Fibroblast of peridontal ligament (primary cell): ENCODE measurements around the gene MPLKIP.
A peak's percentile ranks its signal among the peaks of the same experiment; 100 is the strongest.
"Not testable (repeated sequence)": the region's sequence is repeated elsewhere in the genome, so short reads cannot be mapped to it uniquely, and the experiment has no call there.

Source experiments
- DNase-seq: peaks from one replicate; pipeline ENCODE4 v3.0.0-alpha.2; 2010; ENCODE audit errors: extremely low read depth

Gene MPLKIP

GRCh38 chr7:40134428-40135316 is at the start of gene MPLKIP, which contains the start of gene SUGCT:
Gene MPLKIP, minus strand, starts transcription at chr7:40134622. Its CDS starts 55 bp downstream, at chr7:40134567.
Gene SUGCT, plus strand, starts transcription at chr7:40135005.
- DNase-seq = peak; percentile 92

- no peak for DNase-seq
Observed at GRCh38 chr7:40182452-40182851, 48.0 kb upstream of the MPLKIP start.

DNA sequence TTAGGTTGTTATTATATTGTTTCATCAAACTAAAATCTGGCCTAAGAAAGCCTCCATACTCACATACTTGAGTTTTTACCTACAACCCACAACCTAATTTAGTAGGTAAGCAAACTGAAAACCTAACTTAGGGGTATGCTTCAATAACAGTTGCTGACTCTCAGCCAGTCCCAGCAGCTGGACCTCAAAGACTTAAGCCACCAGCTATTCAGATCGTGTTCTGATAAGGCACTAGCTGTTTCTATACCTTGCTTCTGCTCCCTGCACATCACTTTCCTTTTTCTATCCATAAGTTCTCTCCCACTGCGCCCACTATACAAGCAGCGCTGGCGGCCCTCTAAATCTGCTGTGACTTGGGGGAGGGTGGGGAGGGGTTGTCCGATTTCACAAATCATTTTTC is 42.6 kb upstream of the MPLKIP start:
- no peak for DNase-seq

DNA sequence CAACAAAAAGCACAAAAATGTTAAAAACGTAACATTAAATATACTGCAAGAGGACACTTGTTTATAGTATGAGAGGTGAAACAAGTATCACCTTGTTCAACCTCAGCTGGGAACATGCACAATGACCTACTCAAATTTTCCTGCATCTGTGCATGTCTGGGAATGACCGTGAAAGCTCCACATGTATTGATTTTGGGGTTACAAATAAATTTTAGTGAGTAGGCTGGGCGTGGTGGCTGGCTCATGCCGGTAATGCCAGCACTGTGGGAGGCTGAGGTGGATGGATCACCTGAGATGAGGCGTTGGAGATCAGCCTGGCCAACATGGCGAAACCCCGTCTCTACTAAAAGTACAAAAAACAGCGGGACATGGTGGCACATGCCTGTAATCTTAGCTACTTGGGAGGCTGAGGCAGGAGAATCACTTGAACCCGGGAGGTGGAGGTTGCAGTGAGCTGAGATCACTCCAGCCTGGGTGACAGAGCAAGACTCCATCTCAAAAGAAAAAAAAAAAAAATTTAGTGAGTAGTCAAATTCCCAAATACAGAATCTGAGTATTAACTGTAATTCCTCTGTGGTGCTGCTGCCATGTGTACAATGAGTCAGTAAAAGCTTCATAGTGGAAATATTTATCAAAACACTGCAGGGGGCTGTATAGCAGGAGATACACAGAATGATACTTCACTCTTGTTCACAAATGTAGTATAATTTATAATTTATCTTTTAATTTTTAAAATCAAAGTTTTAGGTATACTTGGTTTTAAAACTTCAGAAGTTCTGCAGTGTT is 41.5 kb upstream of the MPLKIP start:
- peak; percentile 60 for DNase-seq

- DNase-seq = not testable (repeated sequence)
Observed at GRCh38 chr7:40175256-40175655, 40.8 kb upstream of the MPLKIP start.

- not testable (repeated sequence) for DNase-seq
Observed at GRCh38 chr7:40173121-40173520, 38.7 kb upstream of the MPLKIP start.

DNA sequence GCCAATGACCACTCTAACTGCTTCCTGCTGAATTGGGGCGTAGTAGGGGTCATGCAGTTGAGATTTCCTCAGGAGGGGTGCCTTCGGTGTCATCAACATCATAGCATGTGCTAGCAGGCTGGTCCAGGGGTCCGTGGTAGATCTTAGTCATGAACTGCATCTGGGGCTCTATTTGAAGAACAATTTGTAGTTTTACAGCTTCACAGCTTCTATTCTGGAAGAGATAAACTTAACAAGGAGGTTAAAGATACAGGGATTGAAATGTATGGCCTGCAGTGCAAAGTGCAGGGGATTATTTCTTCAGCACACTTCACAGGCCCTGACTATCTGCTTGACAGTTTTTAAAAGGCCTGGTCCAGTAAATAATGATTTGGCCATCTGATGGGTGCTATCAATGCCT is 33.8 kb upstream of the MPLKIP start:
- not testable (repeated sequence) for DNase-seq

DNA sequence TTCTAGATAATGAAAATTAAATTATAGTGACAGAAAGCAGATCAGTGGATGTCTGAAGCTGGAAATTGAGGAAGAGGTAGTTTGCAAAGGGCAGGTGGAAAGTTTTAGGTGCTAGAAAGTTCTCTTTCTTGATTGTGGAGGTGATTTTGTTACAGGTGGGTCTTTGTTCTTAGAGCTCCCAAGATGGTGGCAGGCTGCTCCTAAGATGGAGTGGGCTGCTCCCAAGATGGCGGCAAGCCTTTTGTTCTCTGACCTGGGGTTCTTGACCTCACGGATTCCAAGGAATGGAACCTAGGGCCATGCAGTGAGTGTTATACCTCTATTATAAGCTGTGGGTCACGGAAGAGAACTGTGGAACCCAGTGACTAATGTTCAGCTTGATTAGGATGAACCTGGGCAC is 32.9 kb upstream of the MPLKIP start:
- no peak for DNase-seq

- DNase-seq = no peak
Observed at GRCh38 chr7:40165216-40165615, 30.8 kb upstream of the MPLKIP start.

DNA sequence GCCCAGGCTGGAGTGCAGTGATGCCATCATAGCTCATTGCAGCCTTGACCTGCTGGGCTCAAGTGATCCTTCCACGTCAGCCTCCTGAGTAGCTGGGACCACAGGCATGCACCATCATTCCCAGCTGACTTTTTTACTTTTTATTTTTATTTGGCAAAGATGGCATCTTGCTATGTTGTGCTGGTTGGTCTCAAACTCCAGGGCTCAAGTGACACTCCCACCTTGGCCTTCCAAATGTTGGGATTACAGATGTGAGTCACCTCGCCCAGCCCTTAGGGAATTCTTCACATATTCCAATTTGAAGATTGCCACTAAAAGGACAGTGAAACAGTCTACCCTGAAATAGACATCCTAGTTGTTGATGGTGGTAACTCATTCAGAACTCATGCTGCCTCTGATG is 28.1 kb upstream of the MPLKIP start:
- DNase-seq = peak; percentile 11

DNA sequence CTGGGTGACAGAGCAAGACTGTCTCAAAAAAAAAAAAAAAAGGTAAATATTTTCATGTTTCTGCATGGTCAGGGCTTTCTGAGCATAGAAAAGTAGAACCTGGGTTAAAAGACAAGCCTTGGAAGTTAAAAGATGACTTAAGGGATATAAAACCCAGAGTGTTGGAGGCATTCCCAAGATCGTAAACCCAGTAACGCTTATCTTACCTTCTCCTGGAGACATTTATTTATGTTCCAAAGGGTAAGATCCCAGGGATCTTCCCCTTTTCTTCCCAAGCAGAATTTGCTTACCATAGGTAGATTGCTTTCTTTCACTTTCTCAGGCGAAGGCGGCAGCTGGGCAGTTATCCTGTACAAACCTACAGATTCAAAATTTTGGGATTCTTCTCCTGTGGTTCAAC is 22.6 kb upstream of the MPLKIP start:
- no peak for DNase-seq

DNA sequence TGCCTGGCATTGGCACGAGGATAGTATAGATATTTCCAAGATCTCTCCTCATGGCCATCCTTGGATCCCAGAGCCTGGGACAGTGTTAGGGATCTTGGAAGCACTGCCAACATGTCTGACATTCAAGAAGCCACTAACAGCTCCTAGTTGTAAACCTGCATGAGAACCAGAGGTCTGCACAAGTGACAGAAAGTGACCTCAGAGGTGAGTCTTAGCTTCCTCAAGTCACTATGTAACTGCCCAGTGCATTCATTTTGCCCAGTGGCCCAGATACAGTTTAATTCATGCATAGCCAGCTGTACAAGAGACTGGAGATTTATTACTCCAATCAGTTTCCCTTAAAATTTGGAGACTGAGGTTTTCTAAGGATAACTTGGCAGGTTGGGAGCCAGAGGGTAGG is 17.1 kb upstream of the MPLKIP start:
- DNase-seq = no peak

GRCh38 chr7:40148671-40149070 is 14.2 kb upstream of the MPLKIP start:
- no peak for DNase-seq

GRCh38 chr7:40148247-40148580 is 13.8 kb upstream of the MPLKIP start:
- DNase-seq = not testable (repeated sequence)

- peak; percentile 41 for DNase-seq
Observed at GRCh38 chr7:40147371-40148246, 13.2 kb upstream of the MPLKIP start.

GRCh38 chr7:40145596-40146130 is 11.2 kb upstream of the MPLKIP start:
- DNase-seq = not testable (repeated sequence)

GRCh38 chr7:40141916-40142315 is 7.5 kb upstream of the MPLKIP start:
- DNase-seq = not testable (repeated sequence)

GRCh38 chr7:40139891-40140290 is 5.5 kb upstream of the MPLKIP start:
- DNase-seq = not testable (repeated sequence)

DNA sequence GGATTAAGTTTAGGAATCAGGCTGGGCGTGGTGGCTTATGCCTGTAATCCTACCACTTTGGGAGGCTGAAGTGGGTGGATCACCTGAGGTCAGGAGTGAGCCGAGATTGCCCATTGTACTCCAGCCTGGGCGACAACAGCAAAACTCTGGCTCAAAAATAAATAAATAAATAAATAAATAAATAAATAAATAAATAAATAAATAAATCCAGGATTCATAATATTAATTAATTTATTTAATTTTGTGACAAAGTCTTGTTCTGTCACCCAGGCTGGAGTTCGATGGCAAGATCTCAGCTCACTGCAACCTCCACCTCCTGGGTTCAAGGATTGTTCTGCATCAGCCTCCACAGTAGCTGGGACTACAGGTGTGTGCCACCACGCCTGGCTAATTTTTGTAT is 4.6 kb upstream of the MPLKIP start:
- no peak for DNase-seq

GRCh38 chr7:40137563-40137962 is 3.1 kb upstream of the MPLKIP start:
- DNase-seq = no peak

DNA sequence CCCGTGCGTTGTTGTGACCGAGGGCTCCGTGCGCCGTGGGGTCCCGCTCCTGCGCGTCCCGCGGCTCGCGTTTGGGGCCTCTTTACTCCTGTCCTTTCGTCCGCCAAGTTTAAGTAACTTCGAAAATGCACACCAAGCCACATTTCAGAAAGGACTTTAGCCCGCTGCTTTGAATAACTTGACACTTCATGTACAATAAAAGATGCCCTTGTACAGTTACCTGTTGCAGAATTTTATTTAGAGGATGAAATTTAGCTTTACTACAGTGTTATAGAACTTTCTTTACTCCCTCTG is 842 bp upstream of the MPLKIP start:
- peak; percentile 44 for DNase-seq
